HG03175 (cell line): ENCODE data around the gene INF2.
"Not testable (repeated sequence)": the region's sequence is repeated elsewhere in the genome, so short reads cannot be mapped to it uniquely, and the experiment has no call there.

Experiments used
- ATAC-seq: cut with Tn5 transposase; IDR thresholded peaks from one replicate; pipeline ENCODE4 v1.9.1; 2021; ENCODE audit warnings: mild to moderate bottlenecking, moderate library complexity; ENCODE audit not compliant: unreplicated experiment

Gene INF2

GRCh38 chr14:104718147-104718546 lies 28.7 kb downstream of the INF2 start:
- ATAC-seq: no peak

GRCh38 chr14:104718871-104719270 lies 29.5 kb downstream of the INF2 start:
- ATAC-seq: no peak

- no peak for ATAC-seq
Observed at GRCh38 chr14:104719343-104719742, 29.9 kb downstream of the INF2 start.

GRCh38 chr14:104721505-104722431 lies 32.4 kb downstream of the INF2 start:
- ATAC-seq: no peak

- ATAC-seq: no peak
Observed at GRCh38 chr14:104722938-104723650, 33.7 kb downstream of the INF2 start.

- peak; percentile 55 for ATAC-seq
Observed at GRCh38 chr14:104723651-104724406, 34.4 kb downstream of the INF2 start, which contains the start of gene ADSS1. ADSS1 (plus strand) TSS chr14:104724229; CDS start chr14:104724271, 42 bp downstream.

- ATAC-seq: no peak
Observed at GRCh38 chr14:104724407-104724980, 35.1 kb downstream of the INF2 start.

- no peak for ATAC-seq
Observed at GRCh38 chr14:104724981-104725771, 35.8 kb downstream of the INF2 start.

- no peak for ATAC-seq
Observed at GRCh38 chr14:104725772-104726548, 36.5 kb downstream of the INF2 start.

- ATAC-seq: no peak
Observed at GRCh38 chr14:104726600-104727451, 37.4 kb downstream of the INF2 start.

- ATAC-seq: no peak
Observed at GRCh38 chr14:104728631-104729030, 39.2 kb downstream of the INF2 start.

- ATAC-seq: not testable (repeated sequence)
Observed at GRCh38 chr14:104729176-104729834, 39.9 kb downstream of the INF2 start.

GRCh38 chr14:104729835-104730181 lies 40.4 kb downstream of the INF2 start:
- no peak for ATAC-seq

- ATAC-seq: no peak
Observed at GRCh38 chr14:104730487-104730886, 41.1 kb downstream of the INF2 start.

- ATAC-seq: no peak
Observed at GRCh38 chr14:104731320-104732294, 42.2 kb downstream of the INF2 start.

GRCh38 chr14:104732355-104732804 lies 43.0 kb downstream of the INF2 start:
- no peak for ATAC-seq
